IMR-90 (cell line): Measurements from ENCODE around the gene CLDN8. TPM values are rescaled to one million over a fixed set of nuclear protein-coding genes. Genes with fewer than 3 reads are reported as not detected.

Experiments
- ATAC-seq: fragments of 200-7000 bp; cut with Tn5 transposase; 2 replicates; pipeline ENCODE4 v1.9.1; 2020; ENCODE audit warnings: low read depth, mild to moderate bottlenecking, moderate library complexity
- BruUV-seq: library from RNA; stranded (reverse); fragments of 400-500 nt; replicated peaks from 2 replicates; lab custom pipeline; 2021; lab: Mats Ljungman, UMichigan
- CTCF ChIA-PET: fragments of 300-600 bp; formaldehyde crosslinking; extraction: SDS; loops from one replicate; lab custom pipeline; 2021; ENCODE audit warnings: antibody characterized with exemption; lab: Yijun Ruan, JAX
- POLR2A ChIA-PET: fragments of 300-600 bp; sonication (Branson Sonifier 250); formaldehyde crosslinking; loops from one replicate; lab custom pipeline; 2022; ENCODE audit warnings: antibody characterized with exemption; ENCODE audit not compliant: unreplicated experiment; lab: Charles Lee
- DNase-seq: peaks from one replicate; pipeline ENCODE4 v3.0.0; 2013
- H2AFZ ChIP-seq: replicated peaks from 2 replicates; pipeline ENCODE3; 2013; ENCODE audit warnings: low read length, mild to moderate bottlenecking; ENCODE audit not compliant: poor library complexity
- H2AK5ac ChIP-seq: 2 replicates; pipeline ENCODE4 v1.6.1; 2013; ENCODE audit warnings: low read depth, low read length, inconsistent platforms
- H2AK9ac ChIP-seq: replicated peaks from 2 replicates; pipeline ENCODE3; 2013; ENCODE audit warnings: mild to moderate bottlenecking, low read depth, low read length, moderate library complexity; ENCODE audit not compliant: poor library complexity
- H2BK120ac ChIP-seq: 2 replicates; pipeline ENCODE4 v1.6.1; 2013; ENCODE audit warnings: low read depth, low read length, inconsistent platforms
- H2BK15ac ChIP-seq: 3 replicates; pipeline ENCODE4 v1.6.1; 2013; ENCODE audit warnings: low read depth, low read length, inconsistent platforms
- H2BK20ac ChIP-seq: 2 replicates; pipeline ENCODE4 v1.6.1; 2013; ENCODE audit warnings: low read depth, mild to moderate bottlenecking, inconsistent platforms, low read length, moderate library complexity
- H2BK5ac ChIP-seq: 2 replicates; pipeline ENCODE4 v1.6.1; 2013; ENCODE audit warnings: mild to moderate bottlenecking, low read depth, low read length, inconsistent platforms; ENCODE audit not compliant: poor library complexity, severe bottlenecking
- H3K14ac ChIP-seq: replicated peaks from 2 replicates; pipeline ENCODE4 v1.6.1; 2013; ENCODE audit warnings: low read depth, low read length, inconsistent platforms
- H3K18ac ChIP-seq: 2 replicates; pipeline ENCODE4 v1.6.1; 2013; ENCODE audit warnings: low read depth, low read length, control low read depth
- H3K23ac ChIP-seq: 2 replicates; pipeline ENCODE4 v1.6.1; 2013; ENCODE audit warnings: low read depth, low read length, inconsistent platforms
- H3K27ac ChIP-seq: 2 replicates; pipeline ENCODE4 v1.5.1; 2013; ENCODE audit warnings: mild to moderate bottlenecking, control low read depth, low read length; ENCODE audit not compliant: insufficient read depth
- H3K27me3 ChIP-seq: 2 replicates; pipeline ENCODE4 v1.6.1; 2013; ENCODE audit warnings: low read length; ENCODE audit not compliant: control insufficient read depth, insufficient read depth
- H3K36me3 ChIP-seq: 2 replicates; pipeline ENCODE4 v1.6.1; 2013; ENCODE audit warnings: low read length, mixed read lengths; ENCODE audit not compliant: control insufficient read depth, insufficient read depth
- H3K4ac ChIP-seq: 2 replicates; pipeline ENCODE4 v1.6.1; 2013; ENCODE audit warnings: low read depth, low read length, inconsistent platforms
- H3K4me1 ChIP-seq: 2 replicates; pipeline ENCODE4 v1.6.1; 2013; ENCODE audit warnings: low read length, mixed read lengths; ENCODE audit not compliant: control insufficient read depth, insufficient read depth
- H3K4me2 ChIP-seq: 2 replicates; pipeline ENCODE4 v1.6.1; 2013; ENCODE audit warnings: low read depth, mild to moderate bottlenecking, control low read depth, low read length, moderate library complexity
- H3K4me3 ChIP-seq: 2 replicates; pipeline ENCODE4 v1.5.1; 2013; ENCODE audit warnings: low read depth, mild to moderate bottlenecking, control low read depth, low read length, moderate library complexity; ENCODE audit not compliant: insufficient read depth
- H3K56ac ChIP-seq: 2 replicates; pipeline ENCODE4 v1.6.1; 2013; ENCODE audit warnings: low read length, inconsistent platforms; ENCODE audit not compliant: insufficient read depth; ENCODE audit errors: extremely low read depth
- H3K79me1 ChIP-seq, 2 experiments: 2 replicates each; pipeline ENCODE4 v1.6.1; 2013; ENCODE audit warnings: low read length in 2 of 2, inconsistent platforms in 1 of 2, low read depth in 1 of 2
- H3K9ac ChIP-seq: 2 replicates; pipeline ENCODE4 v1.6.1; 2013; ENCODE audit warnings: low read depth, low read length, control low read depth
- H3K9me1 ChIP-seq: 2 replicates; pipeline ENCODE4 v1.6.1; 2013; ENCODE audit warnings: low read length, inconsistent platforms; ENCODE audit not compliant: insufficient read depth
- H3K9me3 ChIP-seq: 2 replicates; pipeline ENCODE4 v1.6.1; 2013; ENCODE audit warnings: low read length; ENCODE audit not compliant: control insufficient read depth, insufficient read depth
- H4K20me1 ChIP-seq: 2 replicates; pipeline ENCODE4 v1.6.1; 2013; ENCODE audit warnings: low read length, inconsistent platforms; ENCODE audit not compliant: insufficient read depth
- H4K5ac ChIP-seq: 2 replicates; pipeline ENCODE4 v1.6.1; 2013; ENCODE audit warnings: mild to moderate bottlenecking, low read depth, low read length, control low read depth
- H4K8ac ChIP-seq, 2 experiments: 2 replicates each; pipeline ENCODE4 v1.6.1; 2013; ENCODE audit warnings: low read depth in 2 of 2, low read length in 2 of 2, control low read depth in 1 of 2, inconsistent platforms in 1 of 2
- H4K91ac ChIP-seq: 2 replicates; pipeline ENCODE4 v1.6.1; 2013; ENCODE audit warnings: low read depth, low read length, inconsistent platforms; ENCODE audit not compliant: insufficient read depth
- BHLHE40 ChIP-seq: fragments of 150-350 bp; IDR thresholded peaks from 2 replicates; pipeline ENCODE4 v1.6.1; 2016; ENCODE audit warnings: mild to moderate bottlenecking, low read depth, low read length
- CEBPB ChIP-seq: IDR thresholded peaks from 2 replicates; pipeline ENCODE4 v1.6.1; 2012; ENCODE audit warnings: low read depth, low read length, improper control_type of control experiment
- CHD1 ChIP-seq: IDR thresholded peaks from 2 replicates; pipeline ENCODE4 v1.6.1; 2012; ENCODE audit warnings: low read depth, low read length, improper control_type of control experiment
- FOS ChIP-seq: fragments of 150-350 bp; IDR thresholded peaks from 2 replicates; pipeline ENCODE4 v1.6.1; 2016; ENCODE audit warnings: low read depth, low read length
- MAFK ChIP-seq: IDR thresholded peaks from 2 replicates; pipeline ENCODE4 v1.6.1; 2012; ENCODE audit warnings: low read depth, low read length, improper control_type of control experiment
- MAZ ChIP-seq: IDR thresholded peaks from 2 replicates; pipeline ENCODE4 v1.6.1; 2012; ENCODE audit warnings: low read depth, mild to moderate bottlenecking, low read length, improper control_type of control experiment, moderate library complexity, borderline replicate concordance
- MXI1 ChIP-seq: IDR thresholded peaks from 2 replicates; pipeline ENCODE4 v1.6.1; 2012; ENCODE audit warnings: low read depth, mild to moderate bottlenecking, low read length, moderate library complexity, borderline replicate concordance
- NFE2L2 ChIP-seq: fragments of 150-350 bp; IDR thresholded peaks from 2 replicates; pipeline ENCODE4 v1.6.1; 2016; ENCODE audit warnings: low read depth, mild to moderate bottlenecking, low read length
- POLR2A ChIP-seq: IDR thresholded peaks from 2 replicates; pipeline ENCODE4 v1.6.1; 2012; ENCODE audit warnings: mild to moderate bottlenecking, low read depth, low read length
- RAD21 ChIP-seq: IDR thresholded peaks from 2 replicates; pipeline ENCODE4 v1.6.1; 2012; ENCODE audit warnings: low read length, improper control_type of control experiment
- RCOR1 ChIP-seq: IDR thresholded peaks from 2 replicates; pipeline ENCODE4 v1.6.1; 2012; ENCODE audit warnings: mild to moderate bottlenecking, low read length, improper control_type of control experiment; ENCODE audit not compliant: insufficient replicate concordance
- SMC3 ChIP-seq: fragments of 150-350 bp; IDR thresholded peaks from 2 replicates; pipeline ENCODE4 v1.6.1; 2016; ENCODE audit warnings: low read depth, mild to moderate bottlenecking, antibody characterized with exemption, low read length, moderate library complexity
- WGBS, 2 experiments: methylation state at CpG; one replicate each; pipeline versions ENCODE4 v1.1.5 to v1.1.7; 2013; ENCODE audit warnings: missing lambda C conversion rate in 2 of 2; ENCODE audit not compliant: insufficient read length in 1 of 2; ENCODE audit errors: extremely low coverage in 2 of 2; 5-methylcytosine and 5-hydroxymethylcytosine counted together
- dilution Hi-C: fragments of 300-500 bp; cut with HindIII; formaldehyde crosslinking; loops from one replicate; pipeline ENCODE4 v1.14.3; 2018; ENCODE audit warnings: low sequenced_read_pairs; ENCODE audit not compliant: unreplicated experiment
- in situ Hi-C: fragments of 300-500 bp; cut with MboI; formaldehyde crosslinking; loops from 3 replicates; pipeline ENCODE4 v1.14.3; 2019; ENCODE audit warnings: low sequenced_read_pairs, inconsistent platforms, mixed read lengths
- intact Hi-C: fragments of 100-400 bp; cut with micrococcal nuclease; formaldehyde crosslinking; loops from 2 replicates; pipeline ENCODE4 v1.10.0; 2022
- polyA plus RNA-seq, 3 experiments: library from polyadenylated mRNA; depleted of rRNA; stranded (reverse); fragments of >200 nt; gene quantifications; 2 replicates each; pipeline ENCODE4 v1.2.3, GENCODE V29; 2012; ENCODE audit warnings: low replicate concordance in 1 of 3
- total RNA-seq: library from RNA; depleted of rRNA; stranded (reverse); fragments of >200 nt; gene quantifications from 2 replicates; pipeline ENCODE4 v1.2.3, GENCODE V29; 2012
- TF ChIP-seq, protein P1 (sequence below): conservative IDR thresholded peaks from 2 replicates; pipeline ENCODE4 v1.5.1; 2012; ENCODE audit warnings: mild to moderate bottlenecking, low read depth, low read length, improper control_type of control experiment
- TF ChIP-seq, protein P2 (sequence below): fragments of 150-350 bp; IDR thresholded peaks from 2 replicates; pipeline ENCODE4 v1.6.1; 2016; ENCODE audit warnings: low read depth, mild to moderate bottlenecking, low read length, moderate library complexity, borderline replicate concordance
- TF ChIP-seq, protein P3 (sequence below): fragments of 150-350 bp; IDR thresholded peaks from 2 replicates; pipeline ENCODE4 v1.6.1; 2017; ENCODE audit warnings: mild to moderate bottlenecking, antibody characterized with exemption, low read length, low read depth

The CLDN8 gene
- total and polyA plus RNA-seq, 2 of the 4 experiments (the other 2 are of a cell fraction) = not detected

DNA sequence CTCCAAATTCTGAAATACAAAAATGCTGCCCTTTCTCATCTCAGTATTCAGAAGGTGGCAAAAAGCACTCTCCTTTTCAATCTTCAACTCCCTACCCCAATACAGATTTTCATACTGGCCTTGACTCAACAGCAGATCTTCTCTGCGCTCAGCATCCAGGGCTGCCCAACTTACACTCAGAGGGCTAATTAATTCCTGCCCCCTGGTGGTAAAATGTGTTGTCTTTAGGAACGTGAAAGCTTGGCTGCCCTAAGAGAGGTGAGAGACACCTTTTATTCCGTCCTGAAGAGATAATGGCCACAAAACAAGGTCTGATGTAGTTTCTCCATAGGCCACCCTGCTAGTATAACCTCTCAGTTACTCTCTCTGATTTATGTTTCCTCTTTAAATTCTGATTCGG, 41.9 kb upstream of the CLDN8 start:
- Histone ChIP-seq H2AK9ac (no peak overlapping the region), H2BK120ac (no peak overlapping the region), H3K14ac (no peak overlapping the region), H4K8ac (no peak overlapping the region), H3K9me3 (peaks cover 4% of the 10 kb centered on the region; the same call in 1 of the 2 replicates), H3K18ac (no peak overlapping the region), H4K20me1 (no peaks in the 10 kb centered on the region), H3K56ac (no peak overlapping the region), H3K79me1 (no peaks in the 10 kb centered on the region), H3K4me2 (no peak overlapping the region), H2AFZ (no peak overlapping the region), H3K27ac (no peak overlapping the region), H3K4ac (no peak overlapping the region), H4K91ac (no peak overlapping the region), H3K36me3 (no peaks in the 10 kb centered on the region), H2BK20ac (no peak overlapping the region), H3K4me3 (no peak overlapping the region), H3K23ac (no peak overlapping the region), H4K5ac (no peak overlapping the region), H3K9me1 (no peaks in the 10 kb centered on the region), H2AK5ac (no peak overlapping the region), H3K9ac (no peak overlapping the region), H2BK15ac (no peak overlapping the region), H3K27me3 (no peaks in the 10 kb centered on the region), H2BK5ac (no peak overlapping the region), H3K4me1 (no peaks in the 10 kb centered on the region)
- WGBS, 2 experiments = 20% methylated on average over 1 of the region's 4 CpGs; no CpG with 5 or more reads in 1 of the 2 experiments
- no peak for ATAC-seq
- BruUV-seq = no TSS peak
- no peak for DNase-seq
- CTCF ChIA-PET = interaction anchor here (0.6 kb wide), 2 partner anchors 71 to 149 kb away, joined by 3 read pairs; no protein-coding TSS in a partner anchor
- POLR2A ChIA-PET = no interaction called here
- TF ChIP-seq RCOR1 (no peak), SMC3 (no peak), MAZ (no peak), RAD21 (no peak), MXI1 (no peak), NFE2L2 (no peak), POLR2A (no peak), MAFK (no peak), BHLHE40 (no peak), CEBPB (no peak), FOS (no peak), CHD1 (no peak)
- TF ChIP-seq, protein P1, sequence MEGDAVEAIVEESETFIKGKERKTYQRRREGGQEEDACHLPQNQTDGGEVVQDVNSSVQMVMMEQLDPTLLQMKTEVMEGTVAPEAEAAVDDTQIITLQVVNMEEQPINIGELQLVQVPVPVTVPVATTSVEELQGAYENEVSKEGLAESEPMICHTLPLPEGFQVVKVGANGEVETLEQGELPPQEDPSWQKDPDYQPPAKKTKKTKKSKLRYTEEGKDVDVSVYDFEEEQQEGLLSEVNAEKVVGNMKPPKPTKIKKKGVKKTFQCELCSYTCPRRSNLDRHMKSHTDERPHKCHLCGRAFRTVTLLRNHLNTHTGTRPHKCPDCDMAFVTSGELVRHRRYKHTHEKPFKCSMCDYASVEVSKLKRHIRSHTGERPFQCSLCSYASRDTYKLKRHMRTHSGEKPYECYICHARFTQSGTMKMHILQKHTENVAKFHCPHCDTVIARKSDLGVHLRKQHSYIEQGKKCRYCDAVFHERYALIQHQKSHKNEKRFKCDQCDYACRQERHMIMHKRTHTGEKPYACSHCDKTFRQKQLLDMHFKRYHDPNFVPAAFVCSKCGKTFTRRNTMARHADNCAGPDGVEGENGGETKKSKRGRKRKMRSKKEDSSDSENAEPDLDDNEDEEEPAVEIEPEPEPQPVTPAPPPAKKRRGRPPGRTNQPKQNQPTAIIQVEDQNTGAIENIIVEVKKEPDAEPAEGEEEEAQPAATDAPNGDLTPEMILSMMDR = no peak
- TF ChIP-seq, protein P2, sequence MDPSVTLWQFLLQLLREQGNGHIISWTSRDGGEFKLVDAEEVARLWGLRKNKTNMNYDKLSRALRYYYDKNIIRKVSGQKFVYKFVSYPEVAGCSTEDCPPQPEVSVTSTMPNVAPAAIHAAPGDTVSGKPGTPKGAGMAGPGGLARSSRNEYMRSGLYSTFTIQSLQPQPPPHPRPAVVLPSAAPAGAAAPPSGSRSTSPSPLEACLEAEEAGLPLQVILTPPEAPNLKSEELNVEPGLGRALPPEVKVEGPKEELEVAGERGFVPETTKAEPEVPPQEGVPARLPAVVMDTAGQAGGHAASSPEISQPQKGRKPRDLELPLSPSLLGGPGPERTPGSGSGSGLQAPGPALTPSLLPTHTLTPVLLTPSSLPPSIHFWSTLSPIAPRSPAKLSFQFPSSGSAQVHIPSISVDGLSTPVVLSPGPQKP = no peak
- TF ChIP-seq, protein P3, sequence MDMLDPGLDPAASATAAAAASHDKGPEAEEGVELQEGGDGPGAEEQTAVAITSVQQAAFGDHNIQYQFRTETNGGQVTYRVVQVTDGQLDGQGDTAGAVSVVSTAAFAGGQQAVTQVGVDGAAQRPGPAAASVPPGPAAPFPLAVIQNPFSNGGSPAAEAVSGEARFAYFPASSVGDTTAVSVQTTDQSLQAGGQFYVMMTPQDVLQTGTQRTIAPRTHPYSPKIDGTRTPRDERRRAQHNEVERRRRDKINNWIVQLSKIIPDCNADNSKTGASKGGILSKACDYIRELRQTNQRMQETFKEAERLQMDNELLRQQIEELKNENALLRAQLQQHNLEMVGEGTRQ = no peak
- dilution Hi-C loops = no loop called here
- intact Hi-C loops = no loop called here
- in situ Hi-C loops = no loop called here
